HUES48 (cell line): ENCODE data around the gene UMAD1.

Source experiments
- H3K27ac ChIP-seq: one replicate; pipeline ENCODE4 v1.7.0; 2013; ENCODE audit warnings: low read depth, low read length, inconsistent platforms
- H3K27me3 ChIP-seq: 2 replicates; pipeline ENCODE4 v1.6.1; 2013; ENCODE audit warnings: mild to moderate bottlenecking, low read length; ENCODE audit not compliant: control insufficient read depth, insufficient read depth
- H3K36me3 ChIP-seq: 2 replicates; pipeline ENCODE4 v1.6.1; 2013; ENCODE audit warnings: low read length; ENCODE audit not compliant: control insufficient read depth, insufficient read depth
- H3K4me1 ChIP-seq: 2 replicates; pipeline ENCODE4 v1.6.1; 2013; ENCODE audit warnings: mild to moderate bottlenecking, low read length; ENCODE audit not compliant: control insufficient read depth, insufficient read depth
- H3K4me3 ChIP-seq: 2 replicates; pipeline ENCODE4 v1.5.1; 2013; ENCODE audit warnings: mild to moderate bottlenecking, low read depth, low read length
- H3K9ac ChIP-seq: 2 replicates; pipeline ENCODE4 v1.6.1; 2013; ENCODE audit warnings: mild to moderate bottlenecking, low read depth, low read length, moderate library complexity
- H3K9me3 ChIP-seq: 2 replicates; pipeline ENCODE4 v1.6.1; 2013; ENCODE audit warnings: low read length; ENCODE audit not compliant: control insufficient read depth, insufficient read depth

Gene UMAD1

DNA sequence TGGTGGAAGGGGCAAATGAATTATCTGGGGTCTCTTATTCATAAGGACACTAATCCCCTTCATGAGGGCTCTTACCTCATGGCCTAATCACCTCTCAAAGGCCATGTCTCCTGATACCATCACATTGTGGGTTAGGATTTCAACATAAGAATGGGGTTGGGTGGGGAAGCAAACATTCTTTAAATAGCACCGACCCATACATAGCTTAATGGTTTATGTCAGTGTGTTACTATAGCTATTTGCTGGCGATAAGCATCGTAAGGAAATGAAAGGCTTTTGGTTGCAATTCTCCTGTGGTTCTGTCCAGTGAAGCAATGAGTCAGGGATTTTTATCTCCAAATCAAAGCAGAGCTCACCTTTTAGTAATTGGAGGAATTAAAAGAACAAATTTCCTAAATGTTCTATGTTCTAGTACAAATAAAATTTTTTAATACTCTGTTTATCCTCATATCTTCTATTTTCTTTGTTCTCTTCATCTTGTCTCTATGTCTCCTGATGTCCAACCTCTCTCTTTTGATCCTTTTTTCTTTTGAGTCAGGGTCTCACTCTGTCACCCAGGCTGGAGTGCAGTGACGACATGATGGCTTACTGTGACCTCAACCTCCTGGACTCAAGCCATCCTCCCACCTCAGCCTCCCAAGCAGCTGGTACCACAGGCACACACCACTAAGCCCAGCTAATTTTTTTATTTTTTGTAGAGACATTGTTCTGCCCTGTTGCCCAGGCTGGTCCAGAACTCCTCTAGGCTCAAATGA lies 271.0 kb downstream of the UMAD1 start:
- H3K27ac ChIP-seq: peak overlapping the region; percentile 70
- no peaks in the 10 kb centered on the region for H3K9me3 ChIP-seq
- H3K27me3 ChIP-seq: no peaks in the 10 kb centered on the region
- H3K9ac ChIP-seq: no peak overlapping the region
- peaks cover 24% of the 10 kb centered on the region for H3K4me1 ChIP-seq
- H3K36me3 ChIP-seq: no peaks in the 10 kb centered on the region
- H3K4me3 ChIP-seq: no peak overlapping the region

DNA sequence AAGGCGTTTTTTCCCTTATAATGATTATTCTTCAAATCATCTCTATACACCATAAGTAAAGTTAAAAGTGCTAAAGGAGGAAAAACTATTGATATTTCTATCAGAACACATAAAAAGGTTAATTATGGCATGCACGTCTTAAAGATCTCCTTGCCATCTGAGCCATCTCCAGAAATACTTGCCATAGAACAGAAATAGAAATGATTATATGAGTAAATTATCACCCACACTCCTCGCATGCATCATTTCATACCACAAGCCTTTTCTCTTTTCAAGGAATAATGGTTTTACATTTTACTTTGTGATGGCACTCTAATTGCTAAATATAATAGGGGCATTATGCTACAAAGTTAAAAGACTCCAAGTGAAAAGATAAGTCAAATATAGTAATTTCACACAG lies 272.4 kb downstream of the UMAD1 start:
- H3K27me3 ChIP-seq: no peaks in the 10 kb centered on the region
- H3K9ac ChIP-seq: no peak overlapping the region
- H3K36me3 ChIP-seq: no peaks in the 10 kb centered on the region
- no peak overlapping the region for H3K27ac ChIP-seq
- peaks cover 27% of the 10 kb centered on the region for H3K4me1 ChIP-seq
- no peak overlapping the region for H3K4me3 ChIP-seq
- no peaks in the 10 kb centered on the region for H3K9me3 ChIP-seq

DNA sequence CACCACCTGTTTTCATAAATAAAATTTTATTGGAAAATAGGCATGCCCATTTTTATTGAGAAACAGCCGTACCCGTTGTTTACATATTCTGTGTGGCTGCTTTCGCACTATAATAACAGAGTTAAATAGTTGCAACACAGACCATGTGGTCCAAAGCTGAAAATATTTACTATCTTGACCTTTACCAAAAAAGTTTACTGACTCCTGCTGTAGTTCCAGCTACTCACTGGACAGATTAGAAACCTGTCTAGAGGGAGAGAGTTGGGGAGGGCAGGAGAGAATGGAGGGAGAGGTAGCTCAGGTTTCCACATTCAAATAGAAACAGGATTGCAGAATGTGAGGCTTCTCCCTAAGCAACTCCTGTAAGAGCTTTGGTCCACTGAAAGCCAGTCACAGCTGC lies 273.0 kb downstream of the UMAD1 start:
- Histone ChIP-seq H3K9ac (no peak overlapping the region), H3K27ac (no peak overlapping the region), H3K9me3 (no peaks in the 10 kb centered on the region), H3K4me1 (peaks cover 33% of the 10 kb centered on the region), H3K36me3 (no peaks in the 10 kb centered on the region), H3K4me3 (no peak overlapping the region), H3K27me3 (no peaks in the 10 kb centered on the region)

DNA sequence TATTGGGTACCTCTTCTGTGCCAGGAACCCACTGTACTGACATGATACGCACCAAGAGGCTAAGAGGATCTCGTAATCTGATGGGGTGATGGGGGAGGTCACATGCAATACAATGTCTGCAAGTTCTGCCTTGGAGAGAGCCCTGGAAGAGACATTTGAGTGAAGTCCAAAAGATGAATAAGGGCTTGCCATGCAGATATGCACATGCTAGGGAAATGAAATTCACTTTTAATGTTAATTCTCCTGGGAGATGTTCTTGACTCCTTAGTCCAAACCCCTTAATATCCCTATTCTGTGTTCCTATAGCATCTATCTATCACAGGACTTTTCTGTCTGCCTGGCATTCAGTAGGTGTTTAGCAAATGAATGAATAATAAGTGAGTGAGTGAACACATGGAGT lies 274.0 kb downstream of the UMAD1 start:
- H3K4me1 ChIP-seq: peaks cover 44% of the 10 kb centered on the region
- H3K9me3 ChIP-seq: no peaks in the 10 kb centered on the region
- no peak overlapping the region for H3K4me3 ChIP-seq
- H3K27ac ChIP-seq: no peak overlapping the region
- H3K9ac ChIP-seq: no peak overlapping the region
- H3K27me3 ChIP-seq: no peaks in the 10 kb centered on the region
- H3K36me3 ChIP-seq: no peaks in the 10 kb centered on the region

DNA sequence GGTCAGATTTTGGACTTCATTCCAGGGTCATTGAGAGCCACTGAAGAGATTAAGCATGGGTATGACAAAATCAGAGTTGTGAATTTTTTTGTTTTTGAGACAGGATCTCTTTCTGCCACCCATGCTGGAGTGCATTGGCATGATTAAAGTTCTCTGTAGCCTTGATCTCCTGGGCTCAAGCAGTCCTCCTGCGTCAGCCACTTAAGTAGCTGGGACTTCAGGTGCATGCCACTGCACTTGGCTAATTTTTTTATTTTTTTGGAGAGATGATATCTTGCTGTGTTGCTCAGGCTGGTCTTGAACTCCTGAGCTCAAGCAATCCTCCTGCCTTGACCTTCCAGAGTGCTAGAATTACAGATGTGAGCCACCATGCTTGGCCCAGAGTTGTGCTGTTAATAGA lies 275.5 kb downstream of the UMAD1 start:
- H3K4me1 ChIP-seq: peaks cover 54% of the 10 kb centered on the region
- H3K36me3 ChIP-seq: no peaks in the 10 kb centered on the region
- no peaks in the 10 kb centered on the region for H3K27me3 ChIP-seq
- H3K9me3 ChIP-seq: no peaks in the 10 kb centered on the region
- H3K27ac ChIP-seq: no peak overlapping the region
- H3K9ac ChIP-seq: no peak overlapping the region
- H3K4me3 ChIP-seq: no peak overlapping the region

DNA sequence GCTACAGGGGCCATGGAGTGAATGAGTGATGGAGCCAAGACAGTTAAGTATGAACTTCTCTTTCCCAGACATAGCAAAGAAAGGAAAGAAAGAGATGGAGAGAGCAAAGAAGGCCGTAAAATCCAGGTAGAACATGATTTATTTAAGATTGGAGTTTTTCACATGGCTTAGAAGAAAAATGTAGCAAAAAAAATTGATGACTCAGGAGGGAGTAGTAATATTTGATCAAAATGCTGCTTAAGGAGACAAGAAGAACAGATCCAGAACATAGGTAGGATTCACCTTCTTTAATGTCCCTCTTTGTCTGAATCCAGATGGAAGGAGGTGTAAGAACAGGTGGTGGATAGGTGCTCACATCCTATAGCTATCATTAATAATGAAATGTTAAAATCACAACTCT lies 277.0 kb downstream of the UMAD1 start:
- no peaks in the 10 kb centered on the region for H3K27me3 ChIP-seq
- H3K4me1 ChIP-seq: peaks cover 48% of the 10 kb centered on the region
- H3K9ac ChIP-seq: no peak overlapping the region
- H3K36me3 ChIP-seq: no peaks in the 10 kb centered on the region
- H3K27ac ChIP-seq: no peak overlapping the region
- H3K4me3 ChIP-seq: no peak overlapping the region
- no peaks in the 10 kb centered on the region for H3K9me3 ChIP-seq

DNA sequence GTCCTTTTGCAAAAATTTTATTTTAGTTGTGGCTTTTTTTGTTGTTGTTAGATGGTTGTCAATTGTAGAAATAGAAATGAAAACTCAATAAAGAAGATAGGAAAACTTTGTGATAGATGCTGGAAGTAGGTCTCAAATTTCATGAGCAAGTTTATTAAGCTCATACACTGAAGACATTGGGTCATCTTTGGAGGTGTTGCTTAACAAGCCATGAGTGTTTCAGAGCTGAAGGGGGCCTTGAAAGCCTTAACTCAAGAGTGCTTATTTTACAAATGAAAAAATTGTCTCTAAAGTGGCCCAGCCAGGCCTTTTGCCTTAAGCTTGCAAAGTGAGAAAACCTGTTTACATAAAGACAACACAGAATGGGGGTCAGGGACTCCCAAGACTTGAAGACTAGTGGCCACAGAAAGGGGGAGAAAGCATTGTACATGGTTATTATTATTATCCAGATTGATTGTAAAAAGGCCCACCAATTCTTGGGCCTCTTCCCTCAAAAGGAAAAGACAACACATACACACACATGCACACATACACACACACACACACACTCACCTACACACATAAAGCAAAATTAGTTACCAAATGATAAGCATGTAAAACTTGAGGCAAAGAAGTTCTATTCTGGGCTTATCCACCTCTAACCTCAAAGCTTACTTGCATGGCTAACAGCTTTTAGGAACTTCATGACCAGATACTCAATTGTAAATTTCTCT lies 278.3 kb downstream of the UMAD1 start:
- H3K4me3 ChIP-seq: no peak overlapping the region
- H3K4me1 ChIP-seq: peaks cover 54% of the 10 kb centered on the region
- H3K9ac ChIP-seq: no peak overlapping the region
- no peaks in the 10 kb centered on the region for H3K9me3 ChIP-seq
- no peak overlapping the region for H3K27ac ChIP-seq
- no peaks in the 10 kb centered on the region for H3K27me3 ChIP-seq
- no peaks in the 10 kb centered on the region for H3K36me3 ChIP-seq

DNA sequence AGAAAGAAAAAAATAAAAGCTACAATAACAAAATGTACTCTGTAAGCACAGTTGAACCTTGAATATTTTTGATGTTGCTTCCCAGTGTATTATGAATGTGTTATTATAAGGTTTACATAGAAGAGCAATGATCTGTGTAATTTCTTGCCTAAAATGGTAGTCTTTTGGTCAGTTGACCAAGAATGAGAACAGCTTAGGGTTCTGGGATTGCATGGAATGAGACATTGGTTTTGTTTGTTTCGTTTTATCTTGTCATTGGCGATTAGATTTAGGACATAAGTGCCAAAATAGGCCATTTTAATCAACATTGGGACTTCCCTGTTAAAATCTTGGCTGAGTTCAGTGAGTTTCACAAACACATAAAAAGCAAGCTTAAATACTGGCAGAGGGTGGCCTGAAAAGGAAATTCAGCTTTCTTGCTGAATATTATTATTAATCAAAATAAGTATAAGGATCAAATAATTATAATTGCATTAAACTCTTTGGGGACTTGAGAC lies 278.9 kb downstream of the UMAD1 start:
- Histone ChIP-seq H3K9me3 (no peaks in the 10 kb centered on the region), H3K27me3 (no peaks in the 10 kb centered on the region), H3K4me1 (peaks cover 59% of the 10 kb centered on the region), H3K36me3 (no peaks in the 10 kb centered on the region), H3K27ac (no peak overlapping the region), H3K4me3 (no peak overlapping the region), H3K9ac (no peak overlapping the region)

DNA sequence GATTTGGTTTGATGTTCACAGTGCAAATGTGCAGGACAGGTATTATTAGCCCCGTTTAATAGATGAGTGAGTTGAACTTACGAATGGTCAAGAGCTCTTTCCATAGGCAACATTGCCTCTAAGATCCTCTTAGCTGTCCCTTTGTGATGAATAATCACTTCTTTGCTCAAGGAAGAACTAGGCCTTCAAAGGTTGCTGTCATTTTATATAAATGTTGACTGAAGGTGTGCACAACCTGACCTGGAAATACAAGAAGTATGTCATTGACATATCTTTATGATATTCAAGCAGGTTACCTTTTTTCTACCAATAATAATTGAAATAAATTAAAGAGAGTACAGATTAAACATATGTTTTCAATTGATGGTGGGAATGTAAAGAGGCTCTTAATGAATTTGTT lies 279.5 kb downstream of the UMAD1 start:
- no peaks in the 10 kb centered on the region for H3K27me3 ChIP-seq
- H3K4me1 ChIP-seq: peaks cover 61% of the 10 kb centered on the region
- no peak overlapping the region for H3K27ac ChIP-seq
- H3K9ac ChIP-seq: no peak overlapping the region
- no peak overlapping the region for H3K4me3 ChIP-seq
- H3K36me3 ChIP-seq: no peaks in the 10 kb centered on the region
- no peaks in the 10 kb centered on the region for H3K9me3 ChIP-seq

DNA sequence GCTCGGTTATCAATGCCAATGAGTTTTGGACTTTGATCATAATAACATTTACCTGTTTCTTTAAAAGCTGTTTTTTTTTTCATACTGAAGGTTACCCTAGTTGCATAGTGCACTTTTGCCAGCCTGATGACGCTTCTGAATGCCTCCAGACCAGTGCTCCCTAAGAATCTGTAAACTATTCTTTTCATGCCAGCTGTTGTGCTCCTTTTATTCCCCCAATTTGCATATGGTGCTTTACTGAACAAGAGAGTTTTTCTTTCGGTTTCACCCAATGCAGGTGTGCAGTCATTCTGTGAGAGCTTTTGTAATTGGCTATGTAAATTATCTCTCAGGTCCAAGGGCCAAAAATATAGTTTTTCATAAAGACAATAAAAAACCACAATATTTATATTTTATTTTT lies 279.9 kb downstream of the UMAD1 start:
- Histone ChIP-seq H3K4me1 (peaks cover 61% of the 10 kb centered on the region), H3K27ac (no peak overlapping the region), H3K9ac (no peak overlapping the region), H3K4me3 (no peak overlapping the region), H3K9me3 (no peaks in the 10 kb centered on the region), H3K27me3 (no peaks in the 10 kb centered on the region), H3K36me3 (no peaks in the 10 kb centered on the region)

DNA sequence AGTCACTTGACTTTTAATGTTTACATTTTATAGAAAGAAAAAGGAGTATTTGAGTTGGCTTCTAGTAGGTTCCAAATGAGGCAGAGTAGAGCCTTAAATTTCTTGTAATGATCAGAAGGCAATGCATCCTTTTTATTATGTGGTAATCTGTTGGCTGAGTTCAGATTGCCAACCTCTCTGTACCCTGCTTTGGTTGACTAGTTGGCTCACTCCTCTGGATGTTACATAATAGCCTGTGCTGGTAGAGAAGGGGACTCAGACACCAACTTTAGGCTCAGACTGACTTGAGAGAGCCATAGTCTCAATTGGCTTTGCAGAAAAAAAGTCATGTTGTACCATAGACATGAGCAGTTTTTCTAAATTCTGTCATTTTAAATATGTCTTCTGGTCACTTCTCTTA lies 281.3 kb downstream of the UMAD1 start:
- Histone ChIP-seq H3K9me3 (no peaks in the 10 kb centered on the region), H3K27me3 (no peaks in the 10 kb centered on the region), H3K4me3 (no peak overlapping the region), H3K36me3 (no peaks in the 10 kb centered on the region), H3K27ac (peak overlapping the region; percentile 26), H3K9ac (no peak overlapping the region), H3K4me1 (peaks cover 61% of the 10 kb centered on the region)
